ENCODE results near the gene SOX30. TPM values are rescaled to one million over a fixed set of nuclear protein-coding genes. Genes with fewer than 3 reads are reported as not detected.

The SOX30 gene
- total RNA-seq, 2 donors from 2014 or later = not detected

GRCh38 chr5:157649101-157649500 lies 3.1 kb downstream of the SOX30 start:
- Histone ChIP-seq H3K4me1 (ENCODE audit: control insufficient read depth in 1 of 2, low read depth in 2 of 2) (peaks cover 0 to 8% of the 10 kb centered on the region in 2 donors), H3K27me3 (replicated peaks; ENCODE audit: insufficient read depth) (no peaks in the 10 kb centered on the region), H3K36me3 (no peaks in the 10 kb centered on the region), H3K27ac (no peak overlapping the region), H3K4me3 (no peak overlapping the region), H3K9me3 (no peaks in the 10 kb centered on the region)
- DNase-seq (ENCODE audit: low spot score) = no peak
- ATAC-seq (ENCODE audit: insufficient number of reproducible peaks, low FRiP score, low read depth) = no peak
- no peak for TF ChIP-seq CTCF (IDR thresholded peaks at IDR 0.05)

- no peak overlapping the region for H3K27ac ChIP-seq
- DNase-seq (ENCODE audit: low spot score) = no peak
- ATAC-seq (ENCODE audit: insufficient number of reproducible peaks, low FRiP score, low read depth) = no peak
- no peak overlapping the region for H3K4me3 ChIP-seq
- H3K36me3 ChIP-seq = no peaks in the 10 kb centered on the region
- H3K9me3 ChIP-seq = no peaks in the 10 kb centered on the region
- no peak for TF ChIP-seq CTCF (IDR thresholded peaks at IDR 0.05)
- peaks cover 0 to 8% of the 10 kb centered on the region in 2 donors for H3K4me1 ChIP-seq (ENCODE audit: control insufficient read depth in 1 of 2, low read depth in 2 of 2)
- H3K27me3 ChIP-seq (replicated peaks; ENCODE audit: insufficient read depth) = no peaks in the 10 kb centered on the region
These were observed 3.8 kb downstream of the SOX30 start for GRCh38 chr5:157648275-157648990.

GRCh38 chr5:157640406-157641066 lies 11.7 kb downstream of the SOX30 start:
- Histone ChIP-seq H3K4me1 (ENCODE audit: control insufficient read depth in 1 of 2, low read depth in 2 of 2) (no peaks in the 10 kb centered on the region), H3K9me3 (no peaks in the 10 kb centered on the region), H3K27me3 (replicated peaks; ENCODE audit: insufficient read depth) (no peaks in the 10 kb centered on the region), H3K4me3 (no peak overlapping the region), H3K27ac (no peak overlapping the region), H3K36me3 (no peaks in the 10 kb centered on the region)
- TF ChIP-seq CTCF (IDR thresholded peaks at IDR 0.05) = no peak
- DNase-seq (ENCODE audit: low spot score) (no peak), ATAC-seq (ENCODE audit: insufficient number of reproducible peaks, low FRiP score, low read depth) (no peak)

- no peak for TF ChIP-seq CTCF (IDR thresholded peaks at IDR 0.05)
- Histone ChIP-seq H3K9me3 (no peaks in the 10 kb centered on the region), H3K27me3 (replicated peaks; ENCODE audit: insufficient read depth) (no peaks in the 10 kb centered on the region), H3K4me1 (ENCODE audit: control insufficient read depth in 1 of 2, low read depth in 2 of 2) (no peaks in the 10 kb centered on the region), H3K36me3 (no peaks in the 10 kb centered on the region), H3K27ac (no peak overlapping the region), H3K4me3 (no peak overlapping the region)
- DNase-seq (ENCODE audit: low spot score) (no peak), ATAC-seq (ENCODE audit: insufficient number of reproducible peaks, low FRiP score, low read depth) (no peak)
These were observed 21.9 kb downstream of the SOX30 start for GRCh38 chr5:157630341-157630740.

GRCh38 chr5:157626831-157627230 lies 25.4 kb downstream of the SOX30 start:
- ATAC-seq (ENCODE audit: insufficient number of reproducible peaks, low FRiP score, low read depth) (no peak), DNase-seq (ENCODE audit: low spot score) (no peak)
- TF ChIP-seq CTCF (IDR thresholded peaks at IDR 0.05) = no peak
- no peaks in the 10 kb centered on the region for H3K27me3 ChIP-seq (replicated peaks; ENCODE audit: insufficient read depth)
- H3K9me3 ChIP-seq = no peaks in the 10 kb centered on the region
- H3K36me3 ChIP-seq = no peaks in the 10 kb centered on the region
- H3K4me1 ChIP-seq (ENCODE audit: control insufficient read depth in 1 of 2, low read depth in 2 of 2) = no peaks in the 10 kb centered on the region
- no peak overlapping the region for H3K4me3 ChIP-seq
- no peak overlapping the region for H3K27ac ChIP-seq

Data from thoracic aorta (tissue), 2 donors.